HG03520 (cell line): Measurements from ENCODE around the gene CDH13.

ENCODE experiments used
- ATAC-seq: cut with Tn5 transposase; IDR thresholded peaks from one replicate; pipeline ENCODE4 v1.9.1; 2021; ENCODE audit warnings: mild to moderate bottlenecking, moderate library complexity; ENCODE audit not compliant: unreplicated experiment

CDH13 gene

DNA sequence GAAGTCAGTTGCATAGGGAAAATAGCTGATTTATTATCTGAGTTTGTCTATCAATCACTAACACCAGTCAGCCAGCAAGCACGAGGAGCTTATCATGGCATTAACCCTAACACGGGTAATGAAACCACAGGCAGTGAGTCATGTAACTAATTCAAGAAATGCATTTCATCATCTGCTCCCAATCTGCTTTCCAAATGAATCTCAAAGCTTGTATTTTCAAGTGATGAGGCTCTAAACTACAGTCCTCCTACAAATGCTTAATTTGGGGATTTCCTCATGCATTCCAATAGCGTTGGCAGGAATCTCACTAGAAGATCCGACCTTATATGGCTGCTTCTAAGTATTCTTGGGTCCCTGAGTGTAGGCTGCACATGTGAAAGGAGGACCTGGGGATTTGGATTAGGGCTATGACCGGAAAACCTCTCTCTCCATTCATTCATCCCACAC lies 1062.6 kb downstream of the CDH13 start:
- no peak for ATAC-seq

DNA sequence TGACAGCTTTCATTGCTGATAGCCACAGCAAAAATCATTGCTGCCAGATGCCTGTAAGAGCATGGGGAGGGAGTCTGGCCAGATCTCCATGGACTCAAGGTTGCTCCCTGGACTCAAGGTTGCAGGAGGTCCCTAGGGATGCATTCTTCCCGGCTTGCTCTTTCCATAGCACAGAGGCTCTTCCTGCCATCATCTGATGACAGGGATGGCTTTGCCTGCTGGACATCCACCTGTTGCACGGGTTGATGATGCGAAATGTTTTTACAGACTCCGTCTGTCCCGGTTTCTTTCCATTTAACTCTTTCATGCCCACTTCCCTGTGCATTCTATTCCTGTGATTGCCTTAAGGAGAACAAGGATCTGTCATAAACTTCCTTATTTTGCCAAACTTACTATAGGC lies 1065.5 kb downstream of the CDH13 start:
- no peak for ATAC-seq

DNA sequence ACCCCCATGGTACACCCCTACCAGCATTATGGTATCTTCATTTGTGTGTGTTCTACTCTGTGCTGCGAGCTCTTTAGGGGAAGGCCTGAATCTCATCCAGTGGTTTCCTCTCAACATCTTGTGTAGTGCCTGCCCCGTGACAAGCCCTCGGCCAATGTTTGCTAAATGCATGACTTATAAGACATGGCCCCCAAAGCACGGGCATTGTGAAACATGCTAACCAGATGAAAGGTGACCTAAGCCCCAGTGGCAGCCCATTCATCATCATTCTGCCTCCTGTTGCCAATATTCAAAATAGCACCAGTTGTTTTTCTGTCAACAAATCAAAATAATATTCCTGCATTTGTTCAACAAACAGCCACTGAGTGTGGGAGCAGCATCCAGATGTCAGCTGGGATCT lies 1072.2 kb downstream of the CDH13 start:
- no peak for ATAC-seq

DNA sequence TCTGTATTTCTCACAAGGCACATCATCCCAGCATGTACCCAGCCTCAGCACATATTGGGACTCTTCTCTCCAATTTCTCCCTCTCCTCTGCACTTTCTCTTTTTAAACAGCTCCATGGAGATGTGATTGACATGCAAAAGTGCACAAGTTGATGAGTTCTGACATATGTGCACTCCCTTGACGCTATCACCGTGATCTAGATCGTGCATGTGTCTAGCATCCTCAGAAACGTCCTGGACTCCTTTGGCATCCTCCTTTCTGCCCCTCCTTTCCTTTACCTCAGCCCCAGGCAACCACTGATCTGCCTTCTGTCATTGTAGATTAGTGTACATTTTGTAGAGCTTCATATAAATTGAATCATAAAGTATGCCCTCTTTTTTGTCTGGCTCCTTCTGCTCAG lies 1073.0 kb downstream of the CDH13 start:
- no peak for ATAC-seq

DNA sequence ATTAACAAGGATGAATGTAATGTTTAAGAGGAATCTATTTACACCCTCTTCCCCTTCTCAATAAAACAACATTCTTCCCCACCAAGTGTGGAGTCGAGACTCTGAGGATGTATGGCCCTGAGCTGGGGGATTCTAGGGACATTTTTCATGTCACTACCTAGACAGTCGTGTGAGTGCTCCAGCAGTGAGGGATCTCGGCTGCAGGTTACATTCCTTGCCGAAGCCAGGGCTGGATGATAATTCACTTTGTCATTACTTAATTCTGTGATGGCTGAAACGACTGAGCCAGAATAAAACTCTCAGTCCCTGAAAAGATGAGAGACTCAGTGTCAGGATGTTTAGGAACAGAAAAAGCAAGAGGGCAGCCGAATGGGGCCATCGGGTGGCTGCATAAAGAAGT lies 1074.1 kb downstream of the CDH13 start:
- ATAC-seq: no peak

DNA sequence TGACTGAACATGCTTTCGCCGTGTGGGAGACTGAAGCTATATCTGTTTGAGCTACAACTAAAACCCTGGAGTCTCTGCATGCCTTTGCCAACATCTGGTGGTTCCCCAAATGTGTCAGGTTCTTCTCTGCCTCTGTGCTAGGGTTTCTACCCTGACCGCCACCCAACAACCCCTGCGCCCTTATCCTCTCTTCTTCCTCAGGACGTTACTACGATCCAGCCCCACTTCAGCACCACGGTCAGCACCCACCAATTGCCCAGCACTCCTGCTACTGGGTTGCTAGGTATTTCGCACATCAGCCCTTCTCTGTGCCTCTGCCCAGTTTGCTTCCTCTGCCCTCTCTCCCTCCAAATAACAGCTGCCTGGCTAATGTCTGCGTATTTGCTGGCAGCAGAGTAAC lies 1074.7 kb downstream of the CDH13 start:
- no peak for ATAC-seq

DNA sequence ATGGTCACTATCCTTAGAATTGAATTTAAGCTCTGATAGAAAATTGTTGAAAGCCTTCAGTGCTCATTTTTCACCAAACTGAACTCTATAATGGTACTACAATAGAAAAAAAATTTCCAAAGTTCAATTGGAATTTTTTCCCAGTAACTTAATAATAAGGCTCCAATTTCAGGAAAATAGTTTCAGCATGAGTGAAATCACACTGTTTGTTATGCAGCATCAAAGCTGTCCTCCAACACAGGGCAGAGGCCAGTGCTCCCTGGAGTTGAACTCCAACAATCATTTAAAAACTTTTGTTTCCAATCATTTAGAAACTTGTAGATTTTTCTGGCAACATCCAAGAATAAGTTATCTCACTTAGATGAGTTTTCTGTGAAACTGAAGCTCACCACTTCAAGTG lies 1077.9 kb downstream of the CDH13 start:
- ATAC-seq: no peak

DNA sequence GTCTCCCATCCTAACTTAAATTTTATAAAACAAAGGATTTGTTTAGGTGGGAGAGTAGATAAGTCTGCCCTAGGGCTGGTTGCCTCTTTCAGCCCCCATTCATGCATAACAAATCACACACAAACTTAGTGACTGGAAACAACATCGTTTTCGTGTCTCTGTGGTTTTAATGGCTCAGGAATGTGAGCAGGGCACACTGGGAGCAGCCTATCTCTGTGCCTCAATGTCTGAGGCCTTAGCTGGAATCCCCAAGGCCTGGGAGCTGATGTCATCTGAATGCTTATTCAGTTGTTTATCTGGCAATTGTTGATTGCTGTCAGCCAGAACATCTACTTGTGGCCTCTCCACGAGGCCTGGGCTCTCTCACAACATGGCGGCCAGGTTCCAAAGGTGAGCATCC lies 1079.1 kb downstream of the CDH13 start:
- ATAC-seq: no peak

DNA sequence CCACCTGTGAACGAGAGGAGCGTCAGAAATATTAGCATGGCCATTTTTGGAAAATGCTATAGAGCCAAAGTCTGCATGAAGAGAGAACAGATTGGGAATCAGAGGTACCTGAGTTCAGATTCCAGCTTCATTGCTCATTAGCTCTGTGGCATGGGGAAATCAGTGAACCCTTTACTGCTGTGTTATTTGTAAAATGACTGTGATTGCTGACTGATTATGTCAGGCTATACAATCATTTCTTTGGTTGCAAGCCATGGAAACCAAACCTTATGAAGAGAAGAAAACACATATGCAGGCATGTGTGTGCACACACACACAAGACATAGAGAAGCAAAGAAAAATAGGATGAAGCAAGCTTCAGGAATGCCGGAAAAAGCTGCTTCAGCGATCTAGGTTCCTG lies 1079.6 kb downstream of the CDH13 start:
- no peak for ATAC-seq

DNA sequence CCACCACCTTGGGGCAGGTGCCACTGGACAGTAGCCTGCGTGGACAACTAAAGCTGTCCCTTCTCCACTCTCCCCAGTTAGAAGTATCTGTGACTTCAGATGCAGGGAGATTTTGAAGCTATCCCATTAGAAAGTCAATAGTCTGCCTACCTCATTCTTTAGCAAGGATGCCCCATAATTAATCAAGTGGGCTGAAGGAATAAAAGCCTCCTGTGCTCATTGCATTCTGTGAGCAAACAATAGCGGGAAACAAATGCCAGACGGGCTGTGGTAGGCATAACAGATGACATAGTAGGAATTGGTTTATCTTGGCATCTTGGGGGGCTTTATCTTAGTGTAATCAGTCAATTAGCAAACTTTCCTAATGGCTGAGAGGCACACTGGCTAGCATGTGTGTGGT lies 1084.3 kb downstream of the CDH13 start:
- ATAC-seq: no peak

DNA sequence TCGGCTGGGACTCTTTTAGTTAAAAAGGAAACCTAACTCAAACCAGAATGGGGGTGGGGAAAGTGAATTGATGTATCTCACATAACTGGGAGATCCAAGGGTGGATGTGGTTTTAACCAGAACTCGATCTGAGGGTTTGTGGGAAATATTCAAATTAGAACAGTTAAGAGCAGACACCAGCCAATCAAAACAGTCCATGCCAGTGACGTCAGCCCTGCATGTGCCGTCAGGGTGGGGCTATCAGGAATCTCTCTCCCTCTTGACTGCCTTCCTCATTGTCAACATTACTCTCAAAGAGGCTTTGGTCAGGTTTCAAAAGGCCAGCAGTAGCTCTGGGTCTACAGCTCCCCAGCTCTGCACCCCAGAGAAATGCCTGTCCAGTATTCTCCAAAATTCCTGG lies 1086.8 kb downstream of the CDH13 start:
- ATAC-seq: no peak

DNA sequence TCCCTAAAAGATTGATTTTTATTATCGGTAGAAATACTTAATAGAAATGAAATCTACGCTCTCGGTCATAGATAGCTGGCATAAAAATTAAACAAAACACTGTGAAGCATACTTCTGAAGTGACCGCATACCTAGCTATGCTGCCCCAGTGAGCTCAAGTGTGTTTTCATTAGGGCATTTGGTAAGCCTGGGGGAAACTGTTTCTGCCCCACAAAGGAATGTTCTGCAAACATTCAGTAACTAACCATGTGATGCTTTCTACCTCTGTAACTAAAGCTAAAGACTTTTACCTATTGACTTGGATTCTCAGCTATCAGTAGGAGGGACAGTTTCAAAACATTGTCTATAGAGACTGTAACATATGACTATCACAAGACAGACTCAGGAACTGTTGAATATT lies 1087.5 kb downstream of the CDH13 start:
- ATAC-seq: no peak

DNA sequence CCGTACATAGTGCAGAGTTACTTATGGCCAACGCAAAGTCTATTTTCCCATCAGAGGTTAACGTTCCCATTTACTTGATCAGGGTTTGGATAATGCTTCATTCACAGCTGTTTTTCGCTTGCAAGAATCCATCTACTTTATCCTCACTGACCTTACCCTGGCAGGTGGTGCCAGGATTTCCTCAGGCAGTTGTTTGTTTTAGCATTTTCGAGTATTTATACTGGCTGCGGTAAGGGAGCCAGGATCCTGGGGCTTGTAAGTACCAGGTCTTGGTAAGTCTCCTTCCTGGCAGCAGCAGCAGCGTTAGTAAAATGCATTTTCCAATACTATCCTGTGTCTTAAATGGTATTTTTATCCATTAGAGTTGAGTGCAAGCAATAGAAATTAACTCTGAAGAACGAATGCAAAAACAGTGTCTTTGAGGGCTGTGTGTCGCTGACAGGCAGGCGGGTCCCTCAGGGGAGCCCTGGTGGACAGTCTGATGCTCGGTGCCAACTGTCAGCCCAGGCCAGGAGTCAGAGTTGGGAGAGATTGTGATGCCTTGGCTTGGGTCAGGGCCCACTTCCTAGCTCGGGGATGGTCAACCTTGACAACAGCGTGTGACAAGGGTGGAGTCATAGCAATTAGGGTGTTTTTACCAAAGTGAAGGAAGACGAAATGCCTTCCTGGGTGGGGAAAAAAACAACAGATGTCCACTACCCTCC lies 1088.6 kb downstream of the CDH13 start:
- ATAC-seq: no peak

DNA sequence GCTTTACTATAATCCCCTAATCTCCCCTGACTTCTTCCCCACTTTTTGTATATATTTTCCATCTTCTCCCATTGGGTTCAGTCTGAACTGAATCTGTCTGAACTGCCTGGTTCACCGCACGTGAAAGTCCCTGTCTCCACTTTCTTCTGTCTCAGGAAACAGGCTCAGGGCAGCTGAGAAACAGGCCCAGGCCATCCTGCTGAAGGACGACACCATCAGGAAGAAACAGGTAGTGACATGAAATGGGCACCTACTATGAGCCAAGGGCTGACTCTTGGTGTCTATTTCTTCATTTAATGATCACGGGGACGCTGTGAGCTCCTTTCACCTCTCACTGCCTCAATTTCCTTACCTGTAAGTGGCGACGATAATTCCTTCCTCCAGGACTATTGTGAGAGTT lies 1090.5 kb downstream of the CDH13 start:
- ATAC-seq: no peak

DNA sequence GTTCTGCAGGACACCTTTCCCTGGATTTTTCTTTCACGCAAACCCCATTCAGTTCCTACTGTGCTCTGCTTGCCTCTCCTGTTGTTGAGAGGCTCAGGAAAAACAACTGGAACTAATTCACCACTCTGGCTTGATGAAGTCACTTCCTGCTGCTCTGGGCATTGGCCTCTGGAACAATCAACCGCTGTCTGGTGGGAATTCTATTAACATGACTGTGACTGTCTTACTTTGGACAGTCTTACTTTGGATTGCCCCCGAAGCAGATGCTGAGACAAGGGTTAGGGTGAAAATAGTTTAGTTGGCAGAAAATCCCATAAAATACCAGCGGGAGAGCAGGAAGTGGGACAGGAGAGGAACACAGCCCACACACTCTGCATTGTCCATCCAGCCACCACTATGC lies 1091.0 kb downstream of the CDH13 start:
- no peak for ATAC-seq

DNA sequence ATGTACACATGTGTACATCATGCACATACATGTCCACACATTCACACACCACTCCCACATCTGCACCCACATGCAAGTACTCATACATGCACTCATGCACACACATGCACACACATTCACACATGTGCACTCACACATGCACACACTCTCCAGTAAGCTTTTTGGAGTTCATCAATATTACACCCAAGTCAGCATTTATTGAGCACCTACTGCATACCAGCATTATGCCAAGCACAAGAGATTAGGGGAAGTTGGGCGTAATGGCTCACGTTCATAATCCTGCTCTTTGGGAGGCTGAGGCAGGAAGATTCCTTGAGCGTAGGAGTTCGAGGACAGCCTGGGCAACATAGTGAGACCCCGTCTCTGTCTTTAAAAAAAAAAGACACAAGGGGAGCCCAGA lies 1093.4 kb downstream of the CDH13 start:
- ATAC-seq: no peak

DNA sequence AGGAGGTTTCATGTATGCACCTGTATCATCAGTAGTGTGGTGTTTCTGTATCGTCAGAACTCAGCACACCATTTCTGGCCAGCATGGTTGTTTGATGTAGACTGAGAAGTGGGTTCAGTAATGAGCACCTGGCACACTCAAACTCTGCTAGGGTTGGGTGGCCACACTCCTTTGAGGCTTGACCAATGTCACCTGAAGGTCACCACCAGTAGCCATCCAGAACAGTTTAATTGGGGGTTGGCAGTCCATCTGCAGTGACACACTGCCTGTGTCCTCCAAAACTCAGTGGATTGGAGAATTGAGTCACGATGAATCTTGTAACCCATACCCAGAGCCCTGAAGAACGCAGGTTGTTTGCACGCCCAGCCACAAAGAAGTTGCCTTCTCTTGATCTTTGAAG lies 1094.2 kb downstream of the CDH13 start:
- no peak for ATAC-seq

DNA sequence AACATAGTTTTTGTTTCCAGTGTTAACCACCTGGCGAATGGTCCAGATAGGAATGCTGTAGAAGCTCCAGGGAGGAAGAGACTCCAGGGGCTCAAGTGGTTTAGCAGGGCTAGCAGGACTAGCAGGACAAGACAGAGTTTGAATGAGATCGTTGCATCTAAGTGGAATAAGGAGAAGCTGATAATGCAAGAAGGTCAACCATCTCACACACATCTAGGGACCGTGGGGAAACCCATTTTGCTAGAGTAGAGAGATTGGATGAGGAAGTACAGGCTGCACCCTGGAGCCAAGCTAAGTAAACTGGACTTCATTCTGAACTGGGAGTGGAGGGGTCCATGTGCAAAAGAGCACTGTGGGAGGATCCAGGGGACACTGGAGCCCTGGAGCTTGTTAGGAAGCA lies 1094.9 kb downstream of the CDH13 start:
- ATAC-seq: no peak

DNA sequence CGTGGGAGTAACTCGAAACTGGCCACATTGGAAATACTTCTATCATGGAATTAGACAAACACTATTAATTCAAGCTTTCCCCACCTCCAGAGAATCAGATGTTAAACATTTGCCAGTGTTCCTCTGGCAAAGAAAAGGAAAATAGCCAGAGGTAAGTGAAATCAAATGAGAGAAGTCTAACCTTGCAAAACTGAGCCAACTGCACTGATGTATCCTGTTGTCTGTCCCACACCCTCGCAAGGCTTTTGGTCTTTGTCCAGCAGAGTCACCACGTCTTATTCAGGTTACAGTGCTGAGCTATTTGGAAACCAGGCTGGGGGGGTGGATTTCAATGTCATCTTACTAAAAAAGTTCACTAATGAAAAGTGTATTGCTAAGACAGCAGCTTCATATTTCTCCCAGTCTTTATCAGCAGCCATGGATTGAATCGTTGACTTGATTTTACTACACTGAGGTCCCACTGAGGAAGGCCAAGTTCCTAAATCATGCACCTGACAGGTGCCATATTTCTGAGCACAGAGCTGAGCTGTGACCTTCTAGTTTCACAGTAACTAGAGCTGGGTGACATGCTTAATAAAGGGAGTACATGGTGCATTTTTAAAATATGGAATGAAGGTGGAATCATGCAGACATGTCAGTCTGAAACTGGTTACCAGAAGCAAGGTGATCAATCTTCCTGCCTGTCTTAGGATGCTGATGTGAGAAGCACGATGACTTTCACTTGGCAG lies 1095.9 kb downstream of the CDH13 start:
- ATAC-seq: no peak

DNA sequence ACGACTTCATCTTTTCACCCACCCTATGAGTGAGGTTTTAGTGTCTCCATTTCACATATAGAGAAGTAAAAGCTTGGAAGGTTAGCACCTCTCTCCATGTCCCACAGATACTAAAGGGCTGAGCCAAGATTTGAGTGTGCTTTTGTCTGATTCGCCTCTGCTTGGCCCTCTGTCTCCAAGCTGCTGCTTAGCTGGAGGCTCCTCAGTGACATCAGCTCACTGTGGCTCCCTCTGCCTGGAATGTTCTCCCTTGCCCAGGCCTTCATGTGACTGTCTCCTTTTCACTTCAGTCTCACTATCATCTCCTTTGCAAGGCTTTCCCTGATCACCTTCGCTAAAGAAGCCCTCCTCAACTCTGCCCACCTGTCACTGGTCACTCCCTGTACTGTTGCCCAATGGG lies 1096.5 kb downstream of the CDH13 start:
- ATAC-seq: no peak

DNA sequence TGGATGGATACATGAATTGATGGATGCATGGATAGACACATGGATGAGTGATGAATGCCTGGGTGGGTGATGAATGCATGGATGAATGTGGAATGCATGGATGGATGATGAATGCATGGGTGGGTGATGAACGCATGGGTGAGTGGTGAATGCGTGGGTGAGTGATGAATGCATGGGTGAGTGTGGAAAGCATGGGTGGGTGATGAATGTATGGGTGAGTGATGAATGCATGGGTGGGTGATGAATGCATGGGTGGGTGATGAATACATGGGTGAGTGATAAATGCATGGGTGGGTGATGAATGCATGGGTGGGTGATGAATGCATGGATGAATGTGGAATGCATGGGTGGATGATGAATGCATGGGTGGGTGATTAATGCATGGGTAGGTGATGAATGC lies 1097.1 kb downstream of the CDH13 start:
- no peak for ATAC-seq

DNA sequence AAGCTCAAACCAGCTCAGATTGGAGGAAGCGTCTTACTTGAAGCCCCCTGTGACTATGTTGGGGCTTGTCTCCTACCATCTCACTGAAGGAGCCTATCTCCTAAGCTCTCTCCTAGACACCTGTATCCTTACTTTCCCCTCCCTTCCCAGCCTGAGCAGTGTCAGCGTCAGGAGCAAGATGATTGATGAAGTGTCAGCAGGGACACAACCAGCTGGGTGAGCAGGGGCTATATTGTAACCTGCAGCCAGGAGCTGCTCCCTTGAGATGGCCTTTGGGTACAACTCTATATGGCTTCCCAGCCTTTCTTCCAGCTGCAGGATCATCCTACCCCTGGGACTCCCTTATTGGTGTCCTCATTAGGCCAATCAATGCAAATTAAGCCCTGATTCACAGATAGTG lies 1097.8 kb downstream of the CDH13 start:
- ATAC-seq: no peak

DNA sequence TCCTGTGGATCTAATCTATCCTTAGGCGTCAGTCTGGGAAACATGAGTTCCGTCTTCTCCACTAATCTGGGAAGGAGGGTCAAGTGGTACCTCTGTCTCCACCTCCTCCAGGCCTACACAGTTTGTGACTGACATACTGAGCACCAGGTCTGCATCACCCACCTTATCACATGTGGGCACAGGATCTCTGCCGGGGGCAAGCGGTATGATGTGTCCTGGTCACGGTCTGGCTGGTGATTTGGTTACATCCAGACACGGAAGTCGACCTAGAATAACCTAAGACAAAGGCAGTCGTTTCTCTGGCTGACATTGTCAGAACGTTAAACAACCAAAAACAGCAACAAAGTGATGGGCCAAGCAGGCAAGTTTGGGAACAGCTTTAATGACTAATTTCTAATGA lies 1098.5 kb downstream of the CDH13 start:
- ATAC-seq: no peak
